ENCODE results near the gene SLC38A3.

The SLC38A3 gene

DNA sequence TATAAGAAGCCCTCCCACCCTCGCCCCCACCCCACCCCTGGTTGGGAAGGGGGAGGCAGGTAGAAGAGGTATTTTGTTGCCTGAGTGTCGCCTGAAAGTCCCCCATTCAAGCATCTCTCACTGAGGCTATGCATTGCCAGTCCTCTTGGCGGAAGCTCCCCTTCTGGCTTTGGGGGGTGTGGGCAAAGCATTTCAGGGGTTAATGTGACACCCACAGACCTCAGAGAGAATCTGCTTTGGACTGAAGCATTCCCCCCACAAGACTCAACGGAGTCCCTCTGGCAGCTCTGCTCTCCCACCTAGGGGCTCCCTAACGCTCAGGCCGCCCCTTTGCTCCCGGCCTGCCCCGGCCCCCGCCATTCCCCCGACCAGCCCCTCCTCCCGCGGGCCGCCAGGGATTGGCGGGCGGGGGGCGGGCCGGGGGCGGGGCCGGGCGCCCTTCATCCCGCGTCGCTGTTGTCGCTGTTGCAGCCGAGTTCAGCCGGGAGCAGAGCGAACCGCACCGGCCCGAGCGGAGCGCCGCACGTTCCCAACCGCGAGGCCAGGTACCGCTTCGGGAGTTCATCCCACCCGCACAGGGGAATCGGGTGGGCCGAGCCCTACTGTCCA, at the start of gene SLC38A3:
Gene SLC38A3 (plus strand): TSS at position 468 of the 609 bp plus-strand sequence. CDS start 8,929 bp downstream, outside the sequence.
- TF ChIP-seq, protein P1, sequence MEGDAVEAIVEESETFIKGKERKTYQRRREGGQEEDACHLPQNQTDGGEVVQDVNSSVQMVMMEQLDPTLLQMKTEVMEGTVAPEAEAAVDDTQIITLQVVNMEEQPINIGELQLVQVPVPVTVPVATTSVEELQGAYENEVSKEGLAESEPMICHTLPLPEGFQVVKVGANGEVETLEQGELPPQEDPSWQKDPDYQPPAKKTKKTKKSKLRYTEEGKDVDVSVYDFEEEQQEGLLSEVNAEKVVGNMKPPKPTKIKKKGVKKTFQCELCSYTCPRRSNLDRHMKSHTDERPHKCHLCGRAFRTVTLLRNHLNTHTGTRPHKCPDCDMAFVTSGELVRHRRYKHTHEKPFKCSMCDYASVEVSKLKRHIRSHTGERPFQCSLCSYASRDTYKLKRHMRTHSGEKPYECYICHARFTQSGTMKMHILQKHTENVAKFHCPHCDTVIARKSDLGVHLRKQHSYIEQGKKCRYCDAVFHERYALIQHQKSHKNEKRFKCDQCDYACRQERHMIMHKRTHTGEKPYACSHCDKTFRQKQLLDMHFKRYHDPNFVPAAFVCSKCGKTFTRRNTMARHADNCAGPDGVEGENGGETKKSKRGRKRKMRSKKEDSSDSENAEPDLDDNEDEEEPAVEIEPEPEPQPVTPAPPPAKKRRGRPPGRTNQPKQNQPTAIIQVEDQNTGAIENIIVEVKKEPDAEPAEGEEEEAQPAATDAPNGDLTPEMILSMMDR (IDR thresholded peaks at IDR 0.05; ENCODE audit: borderline replicate concordance, control extremely low read depth, extremely low read depth, insufficient read depth, missing control alignments), result no peak

DNA sequence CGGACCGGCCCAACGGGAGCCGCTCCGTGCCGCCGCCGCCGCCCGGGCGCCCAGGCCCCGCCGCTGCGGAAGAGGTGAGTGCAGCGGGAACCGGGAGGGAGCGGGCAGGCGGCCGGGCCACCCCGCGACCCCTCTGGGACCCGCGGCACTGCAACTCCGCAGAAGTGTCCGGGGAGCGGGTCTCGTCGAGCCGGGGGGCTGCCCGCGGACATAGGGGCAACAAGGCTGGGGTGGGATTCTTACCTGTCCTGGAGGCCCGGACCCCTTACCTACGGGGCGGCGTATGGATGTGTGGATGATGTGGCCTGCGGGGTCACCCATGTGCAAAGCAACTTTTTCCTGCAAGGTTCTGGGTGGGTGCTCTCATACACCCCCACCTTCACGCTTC, 49.6 kb upstream of the SLC38A3 start:
- in situ Hi-C loops (cut with MboI; ENCODE audit: low sequenced_read_pairs, unreplicated experiment), result no loop called here
- TF ChIP-seq, protein P1 (IDR thresholded peaks at IDR 0.05; ENCODE audit: borderline replicate concordance, control extremely low read depth, extremely low read depth, insufficient read depth, missing control alignments), result no peak
- DNase-seq (ENCODE audit: low spot score), result no peak

More for the DNA sequence above, at the start of gene SLC38A3:
- no peak for DNase-seq (ENCODE audit: low spot score)
- in situ Hi-C loops (cut with MboI; ENCODE audit: low sequenced_read_pairs, unreplicated experiment), result no loop called here

DNA sequence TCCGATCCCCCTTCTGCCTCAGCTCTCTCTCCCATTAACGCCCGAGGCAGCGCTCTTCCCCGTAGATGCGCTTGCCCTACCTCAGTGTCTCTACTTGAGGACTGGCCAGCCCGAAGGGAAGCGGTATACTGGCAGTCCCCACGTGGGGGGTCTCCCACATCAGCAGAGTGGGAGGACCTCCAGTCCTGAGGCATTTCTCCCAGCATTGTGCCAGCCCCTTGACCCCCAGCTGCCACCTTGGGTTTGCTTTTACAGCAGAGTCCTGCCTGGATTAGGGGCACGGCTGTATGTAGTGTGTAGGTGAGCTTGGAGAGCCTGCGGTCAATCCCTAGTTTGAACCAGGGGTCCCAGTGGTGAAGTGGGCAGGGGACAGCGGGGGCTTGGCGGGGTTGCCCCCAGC, 49.2 kb upstream of the SLC38A3 start:
- in situ Hi-C loops (cut with MboI; ENCODE audit: low sequenced_read_pairs, unreplicated experiment), result no loop called here
- no peak for DNase-seq (ENCODE audit: low spot score)
- TF ChIP-seq, protein P1 (IDR thresholded peaks at IDR 0.05; ENCODE audit: borderline replicate concordance, control extremely low read depth, extremely low read depth, insufficient read depth, missing control alignments), result no peak

DNA sequence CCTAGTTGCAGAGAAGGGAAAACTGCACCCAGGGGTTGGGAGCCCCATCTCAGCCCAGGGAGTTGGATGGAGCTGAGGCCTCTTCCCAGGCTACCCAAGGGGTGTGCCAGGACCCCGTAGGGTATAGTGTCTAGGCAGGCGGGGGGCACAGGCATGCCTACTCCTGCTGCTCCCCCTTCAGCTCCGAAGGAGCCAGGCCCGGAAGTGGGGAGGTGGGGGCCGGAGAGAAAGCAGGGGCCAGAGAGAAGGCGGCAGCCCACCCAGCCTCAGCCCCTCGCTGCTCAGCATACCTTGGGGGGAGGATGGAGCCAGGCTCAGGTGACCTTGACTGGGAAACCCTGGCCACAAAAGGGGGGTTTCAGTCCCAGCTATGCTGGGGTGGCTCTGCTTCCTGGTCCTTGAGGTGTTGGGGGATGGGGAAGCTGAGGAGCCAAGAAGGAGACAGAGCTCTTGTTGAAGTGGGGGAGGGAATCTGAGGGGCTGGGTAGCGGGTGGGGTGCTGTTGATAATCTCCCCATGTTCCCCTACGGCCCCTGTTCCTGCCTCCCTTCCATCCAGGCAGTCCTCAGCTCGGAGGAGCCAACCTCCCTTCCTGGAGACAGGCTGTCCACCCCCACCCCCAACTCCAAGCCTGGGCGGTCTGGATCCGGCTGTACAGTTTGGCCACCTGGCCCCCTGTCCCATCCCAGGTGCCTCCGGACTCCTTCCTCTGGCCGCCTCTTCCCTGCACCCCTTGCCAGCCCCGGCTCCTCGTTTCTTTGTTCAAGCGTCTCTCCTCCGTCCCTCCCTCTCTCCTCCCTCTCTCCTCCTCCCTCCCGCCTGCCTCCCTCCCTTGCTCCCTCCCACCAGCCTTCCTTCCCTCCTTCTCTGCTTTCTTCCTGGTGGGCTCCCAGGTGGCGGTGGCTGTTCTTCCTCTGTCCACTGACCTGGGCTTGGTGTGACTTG, 48.2 kb upstream of the SLC38A3 start:
- no peak for DNase-seq (ENCODE audit: low spot score)
- TF ChIP-seq, protein P1 (IDR thresholded peaks at IDR 0.05; ENCODE audit: borderline replicate concordance, control extremely low read depth, extremely low read depth, insufficient read depth, missing control alignments), result no peak
- in situ Hi-C loops (cut with MboI; ENCODE audit: low sequenced_read_pairs, unreplicated experiment), result no loop called here

DNA sequence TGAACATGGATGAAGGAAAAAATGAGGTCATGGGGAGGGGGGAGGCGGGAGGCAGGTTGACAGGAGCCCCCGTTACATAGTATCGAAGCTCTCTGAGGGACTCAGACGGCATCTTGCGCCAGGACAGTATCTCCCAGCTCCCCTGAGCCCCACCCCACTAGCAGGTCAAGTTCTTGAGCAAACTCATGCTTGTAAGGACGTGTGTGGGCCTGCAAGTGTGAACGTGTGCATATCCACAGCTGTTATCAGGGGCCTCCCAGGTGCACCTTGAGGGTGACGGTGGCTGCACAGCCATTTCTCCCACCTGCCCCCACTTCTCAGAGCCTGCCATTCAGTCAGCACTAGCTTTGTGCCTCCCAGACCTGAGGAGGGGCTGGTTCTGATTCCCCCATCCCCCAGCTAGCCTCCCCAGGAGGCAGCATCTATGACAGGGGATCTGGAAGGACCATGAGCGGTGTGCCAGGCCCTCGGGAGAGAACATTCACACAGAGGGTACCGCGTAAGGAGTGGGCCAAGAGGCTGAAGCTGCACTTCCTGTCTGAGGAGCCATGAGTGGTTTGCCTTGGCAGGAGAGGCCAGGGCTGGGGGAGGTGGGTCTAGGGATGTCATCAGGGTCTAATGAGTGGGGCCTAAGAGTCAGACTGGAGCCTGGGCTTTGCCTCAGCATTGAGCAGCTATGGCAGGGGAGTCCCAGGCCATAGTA, 47.1 kb upstream of the SLC38A3 start:
- in situ Hi-C loops (cut with MboI; ENCODE audit: low sequenced_read_pairs, unreplicated experiment), result no loop called here
- no peak for DNase-seq (ENCODE audit: low spot score)
- TF ChIP-seq, protein P1 (IDR thresholded peaks at IDR 0.05; ENCODE audit: borderline replicate concordance, control extremely low read depth, extremely low read depth, insufficient read depth, missing control alignments), result no peak

DNA sequence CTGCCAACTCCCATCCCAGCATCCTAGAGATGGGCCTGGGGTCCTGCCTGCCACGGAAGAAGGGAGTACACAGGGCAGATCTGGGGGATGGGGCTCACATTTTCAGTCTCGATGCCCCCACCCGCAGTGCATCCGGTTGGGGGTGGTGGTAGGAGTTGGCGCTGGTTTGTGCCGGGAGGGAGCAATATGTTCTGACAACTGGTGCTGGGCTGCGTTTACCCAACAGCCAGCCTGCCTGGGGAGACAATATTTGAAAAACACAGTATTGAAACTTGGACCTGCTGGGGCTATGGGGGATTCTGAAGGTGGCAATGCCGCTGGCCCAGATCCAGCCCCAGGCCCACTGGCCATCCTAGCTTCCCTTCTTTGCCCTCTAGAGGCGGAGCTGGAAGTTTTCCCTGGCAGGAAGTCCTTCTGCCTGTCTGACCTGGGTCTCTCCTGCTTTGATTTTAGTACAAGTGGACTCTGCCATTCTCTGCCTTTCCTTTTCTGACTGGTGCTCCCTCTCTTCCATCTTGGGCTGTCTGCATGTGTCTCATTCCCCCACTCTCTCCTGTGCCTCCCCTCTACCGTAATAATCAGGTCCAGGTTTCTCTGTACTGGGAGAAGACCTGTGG, 46.4 kb upstream of the SLC38A3 start:
- in situ Hi-C loops (cut with MboI; ENCODE audit: low sequenced_read_pairs, unreplicated experiment), result no loop called here
- no peak for DNase-seq (ENCODE audit: low spot score)
- TF ChIP-seq, protein P1 (IDR thresholded peaks at IDR 0.05; ENCODE audit: borderline replicate concordance, control extremely low read depth, extremely low read depth, insufficient read depth, missing control alignments), result no peak
